Pons (tissue), 1 donor: Measurements from ENCODE around the gene NUDC.

Experiments
- DNase-seq: peaks from one replicate; pipeline ENCODE4 v3.0.0-alpha.2; 2016; ENCODE audit warnings: low spot score

NUDC gene

DNA sequence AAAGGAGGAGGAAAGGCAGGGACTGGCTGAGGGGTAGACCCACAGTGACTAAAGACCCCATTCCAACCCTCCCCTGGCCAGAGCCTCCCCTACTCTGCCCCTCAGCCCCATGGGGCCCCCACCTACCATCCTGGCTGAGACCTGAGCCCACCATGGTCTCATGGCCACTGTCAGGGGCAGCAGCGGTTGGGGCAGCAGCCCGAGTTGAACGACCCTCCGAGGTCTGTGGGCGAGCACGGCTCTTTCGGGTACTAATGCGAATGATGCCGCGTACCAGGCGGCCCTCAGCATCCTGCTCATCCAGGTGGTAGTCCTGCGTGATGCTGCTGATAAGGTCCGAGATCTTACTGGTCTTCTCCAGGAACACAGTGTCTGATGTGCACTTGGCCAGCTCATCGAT, 29.7 kb downstream of the NUDC start:
- DNase-seq: no peak

DNA sequence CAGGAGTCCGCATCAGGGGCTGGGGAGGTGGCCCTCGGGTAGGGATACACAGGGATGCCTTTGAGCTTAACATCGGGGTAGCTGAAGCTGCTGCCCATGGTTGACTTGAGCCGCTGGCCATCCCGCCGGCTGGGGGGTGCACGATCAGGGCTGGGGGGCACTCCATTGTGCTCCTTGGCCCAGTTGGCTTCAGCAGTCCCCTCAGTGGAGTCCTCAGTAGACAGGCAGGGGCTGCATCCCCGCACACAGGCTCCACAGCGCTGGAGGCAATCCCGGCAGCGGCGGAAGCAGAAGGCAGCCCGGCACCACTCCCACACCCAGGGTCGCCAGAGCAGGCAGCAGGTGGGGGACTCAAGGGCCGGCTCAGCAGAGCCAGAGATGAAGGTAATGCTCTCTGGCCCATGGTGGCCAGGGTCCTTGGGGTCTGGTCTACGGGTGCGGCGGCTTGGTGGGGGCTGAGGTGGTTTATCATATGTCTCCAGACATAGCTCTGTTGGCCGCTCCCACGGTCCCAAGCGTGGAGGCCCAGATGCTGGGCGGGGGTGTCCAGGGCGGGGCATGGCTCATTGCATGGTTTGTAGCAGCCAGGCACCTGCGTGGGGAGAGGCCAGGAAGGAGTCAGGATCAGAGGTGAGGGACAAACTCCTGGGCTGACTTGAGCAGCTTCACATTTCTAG, 30.4 kb downstream of the NUDC start:
- no peak for DNase-seq

DNA sequence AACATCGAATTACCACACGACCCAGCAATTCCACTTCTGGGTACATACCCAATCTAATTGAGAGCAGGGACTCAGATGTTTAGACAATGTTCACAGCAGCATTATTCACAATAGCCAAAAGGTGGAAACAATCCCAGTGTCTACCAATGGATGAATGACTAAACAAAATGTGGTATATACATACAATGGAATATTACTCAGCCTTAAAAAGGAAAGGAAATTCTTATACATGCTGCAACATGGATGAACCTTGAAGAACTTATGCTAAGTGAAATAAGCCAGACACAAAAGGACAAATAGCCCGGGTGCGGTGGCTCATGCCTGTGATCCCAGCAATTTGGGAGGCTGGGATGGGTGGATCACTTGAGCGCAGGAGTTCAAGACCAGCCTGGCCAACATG, 31.8 kb downstream of the NUDC start:
- no peak for DNase-seq

DNA sequence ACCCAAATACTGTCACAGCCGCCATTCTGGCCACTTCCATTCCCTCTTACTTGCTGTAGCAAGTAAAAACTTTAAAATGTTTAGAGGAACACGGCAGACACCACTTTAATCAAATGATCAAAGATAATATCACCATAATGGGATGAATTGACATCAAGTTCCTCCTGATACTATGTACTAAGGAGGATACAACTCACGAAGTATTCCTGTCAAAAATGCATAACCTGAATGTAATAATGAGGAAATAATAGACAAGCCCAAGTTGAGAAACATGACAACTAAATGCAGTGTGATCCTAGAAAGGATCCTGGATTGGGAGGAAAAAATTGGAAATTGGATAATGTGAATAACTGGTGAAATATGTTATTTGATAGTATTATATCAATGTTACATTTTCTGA, 34.8 kb downstream of the NUDC start:
- no peak for DNase-seq

DNA sequence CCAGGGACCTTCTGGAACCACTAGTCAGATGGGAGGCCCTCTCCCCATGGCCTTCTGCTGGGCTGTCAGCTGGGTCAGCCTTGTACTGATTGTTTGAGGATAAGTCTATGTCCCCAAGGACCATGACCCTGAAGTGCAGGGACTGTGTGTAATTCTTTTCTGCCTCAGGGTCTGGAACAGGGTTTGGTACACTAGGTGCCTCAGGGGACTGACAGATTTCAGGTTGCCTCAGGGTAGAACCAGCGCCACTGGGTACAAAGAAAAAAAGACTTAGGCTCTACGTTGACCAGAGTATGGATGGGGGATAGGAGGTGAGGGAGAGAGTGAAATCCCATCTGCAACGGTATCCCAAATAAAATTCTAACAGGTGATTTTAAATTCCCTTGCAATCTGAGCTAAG, 35.8 kb downstream of the NUDC start:
- DNase-seq: no peak

DNA sequence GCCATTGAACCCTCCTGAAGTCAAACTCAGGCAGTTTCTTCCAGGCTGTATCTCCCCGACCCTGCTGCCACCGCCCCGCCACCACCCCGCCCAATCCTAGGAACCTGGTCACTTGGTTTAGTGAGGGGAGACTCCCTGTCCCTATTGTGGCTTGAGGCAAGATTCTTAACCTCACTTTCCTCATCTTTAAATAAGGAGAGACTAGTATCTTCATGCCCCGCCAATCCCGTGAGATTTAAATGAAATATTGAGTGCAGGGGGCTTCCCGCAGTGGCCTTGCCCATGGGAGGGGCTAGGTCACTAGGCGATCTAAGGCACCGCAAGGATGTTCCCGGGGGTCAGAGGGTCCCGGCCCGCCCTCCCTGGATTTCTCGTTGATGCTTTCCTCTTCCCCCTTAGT, 37.7 kb downstream of the NUDC start:
- no peak for DNase-seq

DNA sequence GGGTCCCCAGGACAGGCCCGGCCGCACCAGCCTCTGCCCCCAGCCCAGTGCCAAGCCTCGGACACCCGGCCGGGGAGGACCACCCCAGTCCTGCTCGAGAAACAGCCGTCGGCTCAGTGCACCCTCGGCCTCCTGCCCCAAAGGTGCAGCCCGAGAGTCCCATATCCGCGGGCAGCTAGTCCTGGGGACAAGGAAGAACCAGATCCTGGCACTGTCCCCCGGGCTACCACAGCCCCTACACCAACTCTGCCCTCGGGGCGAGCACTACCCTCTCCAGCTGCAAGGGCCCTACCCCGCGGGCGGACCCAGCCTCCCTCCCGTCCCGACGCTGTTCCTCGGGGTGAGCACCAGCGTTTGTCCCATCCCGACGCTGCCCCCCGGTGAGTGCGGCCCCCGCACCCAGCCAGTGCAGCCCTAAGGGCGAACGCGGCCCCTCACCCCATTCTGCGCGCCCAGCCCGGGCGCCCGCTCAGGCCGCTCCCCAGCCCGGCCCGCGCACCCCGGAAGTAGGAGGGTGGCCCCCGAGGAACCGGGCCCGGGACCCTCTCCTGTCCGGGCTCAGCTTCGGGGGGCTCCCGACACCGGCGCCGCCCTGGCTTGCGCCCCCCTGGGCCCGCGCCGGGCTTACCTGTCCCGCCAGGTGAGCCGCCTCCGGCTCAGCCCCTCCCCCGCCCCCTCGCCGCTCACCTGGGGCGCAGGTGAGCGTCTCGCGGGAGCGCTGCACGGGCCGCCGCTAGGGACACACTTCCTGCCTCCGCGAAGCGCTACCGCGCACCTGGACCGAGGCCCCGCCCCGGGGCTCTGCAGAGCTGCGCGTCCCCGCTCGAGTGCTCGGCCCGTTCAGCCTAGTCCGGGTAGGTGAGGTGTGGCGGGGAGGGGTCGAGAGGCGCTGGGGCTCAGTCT, 38.4 kb downstream of the NUDC start, which contains the start of gene KDF1:
KDF1 (minus strand) TSS at position 747 of the 903 bp plus-strand sequence. CDS start 8,088 bp downstream, outside the sequence.
- DNase-seq: no peak

DNA sequence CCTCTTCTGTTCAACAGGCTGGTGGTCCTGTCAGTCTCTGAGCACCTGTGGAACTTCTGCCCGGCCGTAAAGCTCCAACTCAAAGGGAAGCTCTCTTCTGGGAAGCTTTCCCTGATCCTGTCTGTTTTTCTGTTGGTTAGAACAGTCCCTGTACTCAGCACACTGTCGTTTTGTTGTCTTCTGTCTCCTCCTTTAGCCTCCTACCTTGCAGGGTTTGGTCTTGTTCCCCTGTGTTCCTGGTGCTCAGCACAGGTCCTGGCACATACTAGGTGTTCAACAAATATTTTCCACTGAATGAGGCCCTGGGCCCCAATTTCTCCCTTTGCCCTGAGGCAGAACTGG, 39.1 kb downstream of the NUDC start:
- no peak for DNase-seq

DNA sequence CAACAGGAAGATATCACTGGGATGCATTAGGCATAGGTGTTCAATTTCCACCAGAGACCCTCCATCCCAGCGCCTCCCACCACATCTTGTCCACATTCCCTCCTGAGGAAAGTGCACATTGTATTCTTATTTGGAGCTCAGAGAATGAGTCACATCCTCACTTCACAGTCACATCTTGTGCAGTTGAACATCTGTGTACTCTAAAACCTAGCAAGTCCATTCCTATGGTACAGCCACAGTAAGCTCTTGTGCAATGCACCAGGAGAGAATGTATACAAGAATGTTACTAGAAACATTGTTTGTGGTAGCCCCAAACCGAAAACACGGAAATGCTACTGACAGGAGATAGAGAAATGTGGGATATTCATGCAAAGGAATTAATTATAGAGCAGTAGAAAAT, 40.3 kb downstream of the NUDC start:
- no peak for DNase-seq

DNA sequence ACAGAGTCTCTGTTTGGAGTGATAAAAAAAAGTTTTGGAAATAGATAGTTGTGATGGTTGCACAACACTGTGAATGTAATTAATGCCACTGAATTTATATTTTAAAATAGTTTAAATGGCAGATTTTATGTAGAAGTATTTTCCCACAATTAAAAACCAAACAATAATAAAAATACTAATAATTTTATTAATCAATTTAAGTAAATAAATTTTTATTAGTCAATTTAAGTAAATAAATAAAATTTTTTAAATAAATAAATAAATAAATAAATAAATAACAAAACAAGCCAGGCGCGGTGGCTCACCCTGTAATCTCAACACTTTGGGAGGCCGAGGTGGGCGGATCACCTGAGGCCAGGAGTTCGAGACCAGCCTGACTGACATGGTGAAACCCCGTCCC, 43.7 kb downstream of the NUDC start:
- no peak for DNase-seq

DNA sequence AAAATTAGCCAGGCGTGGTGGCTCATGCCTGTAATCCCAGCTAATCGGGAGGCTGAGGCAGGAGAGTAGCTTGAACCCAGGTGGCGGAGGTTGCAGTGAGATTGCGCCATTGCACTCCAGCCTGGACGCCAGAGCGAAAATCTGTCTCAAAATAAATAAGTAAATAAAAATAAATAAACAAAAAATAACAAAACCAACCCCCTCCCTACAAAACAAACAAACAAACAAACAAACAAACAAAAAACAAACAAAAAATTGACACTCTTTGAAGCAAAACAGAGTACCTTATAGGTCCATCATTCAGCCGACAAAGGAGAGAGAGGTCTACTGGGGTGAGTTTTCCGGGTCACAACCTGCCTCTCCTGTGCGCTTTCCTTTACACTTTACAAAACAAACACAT, 44.1 kb downstream of the NUDC start:
- DNase-seq: no peak

DNA sequence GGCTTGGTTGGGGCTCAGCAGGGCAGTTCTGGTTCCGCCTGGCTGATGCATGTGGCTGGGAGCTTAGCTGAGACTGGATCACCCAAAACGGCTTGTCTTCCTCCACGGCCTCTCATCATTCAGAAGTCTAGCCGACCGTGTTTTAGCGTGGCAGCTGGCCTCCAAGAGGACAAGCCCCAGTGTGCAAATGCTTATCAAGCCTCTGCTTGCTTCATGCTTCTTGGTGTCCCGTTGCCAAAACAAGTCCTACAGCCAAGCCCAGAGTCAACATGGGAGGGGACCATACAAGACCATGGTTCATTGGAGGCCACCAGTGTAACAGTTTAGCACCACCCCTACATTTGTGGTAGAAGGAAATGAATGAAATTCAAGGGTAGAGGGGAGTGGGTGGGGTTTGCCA, 49.3 kb downstream of the NUDC start:
- DNase-seq: no peak

DNA sequence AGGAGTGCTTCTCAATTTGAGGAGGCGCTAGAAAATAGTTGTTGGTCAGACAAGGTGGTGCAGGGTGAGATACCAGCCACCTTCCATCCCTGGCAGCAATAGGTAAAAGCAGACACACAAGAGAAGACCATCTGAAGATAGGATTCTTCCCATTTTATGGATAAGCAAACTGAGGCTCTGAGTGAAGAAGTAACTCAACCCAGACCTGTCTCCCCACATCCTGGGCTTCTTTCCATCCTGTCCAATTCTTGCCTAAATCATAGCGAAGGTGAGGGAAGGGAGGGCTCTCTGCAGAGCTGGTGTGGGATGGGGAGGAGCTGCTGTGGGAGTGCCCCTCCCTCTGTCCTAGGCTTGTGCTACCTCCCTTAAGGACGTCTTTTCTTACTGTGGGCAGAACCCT, 50.0 kb downstream of the NUDC start:
- no peak for DNase-seq

DNA sequence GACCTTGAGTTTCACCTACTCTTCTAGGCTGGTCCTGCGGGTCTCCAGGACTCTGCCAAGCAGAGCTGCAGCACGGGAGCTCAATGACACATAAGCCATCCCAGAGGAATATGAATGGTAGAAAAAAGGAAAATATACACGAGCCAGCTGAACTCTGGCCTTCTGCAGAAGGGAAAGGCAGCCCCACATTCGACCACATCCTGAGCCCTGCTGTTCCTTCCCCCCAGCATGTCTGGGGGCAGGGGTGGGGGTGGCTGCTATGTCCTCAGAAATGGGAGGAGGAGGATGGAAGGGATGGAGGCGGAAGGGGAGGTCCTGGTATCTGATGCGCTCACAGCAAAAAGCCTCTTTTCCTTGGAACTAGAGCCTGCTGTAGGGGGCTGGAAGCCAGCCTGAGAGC, 50.8 kb downstream of the NUDC start:
- DNase-seq: no peak

DNA sequence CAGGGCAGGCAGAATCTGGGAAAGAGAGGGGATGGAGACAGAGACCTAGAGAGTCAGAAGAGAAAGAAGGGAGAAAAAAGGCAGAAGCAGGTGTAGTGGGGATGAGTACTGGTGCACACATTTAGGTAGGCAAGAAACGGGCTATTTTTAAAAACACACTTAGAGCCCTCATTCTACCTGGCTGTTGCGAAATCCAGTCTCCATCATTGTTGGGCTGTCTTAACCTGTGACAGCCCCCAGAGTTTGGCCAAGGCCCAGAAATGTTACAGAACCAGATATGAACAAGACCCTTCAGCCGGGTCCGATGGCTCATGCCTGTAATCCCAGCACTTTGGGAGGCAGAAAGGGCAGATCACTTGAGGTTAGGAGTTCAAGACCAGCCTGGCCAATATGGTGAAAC, 51.3 kb downstream of the NUDC start:
- DNase-seq: no peak

DNA sequence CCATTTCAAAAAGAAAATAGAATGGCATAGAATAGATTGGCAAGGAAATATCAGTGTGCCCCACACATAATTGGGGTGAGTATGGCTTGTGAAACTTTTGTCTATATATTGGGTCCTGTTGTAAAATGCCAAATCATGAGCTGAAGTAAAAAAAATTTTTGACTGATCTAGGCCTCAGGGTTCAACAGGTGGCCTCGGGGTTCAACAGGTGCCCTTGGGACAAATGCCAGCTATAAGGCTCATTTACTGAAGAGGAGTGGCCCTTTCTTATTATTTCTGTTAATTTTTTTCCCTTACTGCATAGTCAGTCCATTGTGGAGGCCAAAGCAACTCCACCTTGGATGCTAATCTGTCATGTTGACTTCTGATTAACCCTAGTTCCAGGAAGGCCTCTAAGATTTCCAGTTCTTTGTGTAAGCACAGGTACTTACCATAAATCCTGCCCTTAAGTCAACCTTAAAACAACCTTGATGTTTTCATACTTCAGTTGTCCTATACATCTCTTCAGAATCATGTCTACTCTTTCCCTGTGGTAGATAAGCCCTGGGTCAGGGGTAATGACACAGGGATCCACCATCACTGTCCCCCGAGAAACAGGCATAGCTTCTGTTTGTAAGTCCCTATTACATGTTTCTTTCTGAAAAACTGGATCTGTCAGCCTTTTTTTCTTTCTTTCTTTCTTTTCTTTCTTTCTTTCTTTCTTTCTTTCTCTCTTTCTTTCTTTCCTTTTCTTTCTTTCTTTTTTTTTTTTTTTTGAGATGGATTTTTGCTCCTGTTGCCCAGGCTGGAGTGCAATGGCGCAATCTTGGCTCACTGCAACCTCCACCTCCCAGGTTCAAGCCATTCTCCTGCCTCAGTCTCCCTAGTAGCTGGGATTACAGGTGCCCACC, 55.3 kb downstream of the NUDC start:
- no peak for DNase-seq

DNA sequence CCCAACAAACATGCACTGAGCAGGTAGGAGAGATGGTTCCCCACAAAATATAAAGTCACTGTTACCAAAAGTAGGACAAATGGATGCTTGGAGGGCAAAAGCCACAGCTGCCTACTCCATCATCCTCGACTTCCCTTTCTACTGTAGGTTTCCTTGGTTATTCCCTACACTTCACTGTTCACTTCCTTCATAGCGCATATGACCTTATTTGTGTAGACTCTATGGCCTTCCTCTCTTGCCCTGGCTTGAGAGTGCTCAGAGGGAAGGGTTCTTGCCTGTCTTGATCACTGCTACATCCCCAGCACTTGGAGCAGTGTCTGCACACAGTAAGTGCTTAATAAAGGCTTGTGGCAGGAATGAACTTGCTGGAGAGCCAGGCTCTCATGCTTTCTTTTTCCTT, 57.4 kb downstream of the NUDC start:
- no peak for DNase-seq

DNA sequence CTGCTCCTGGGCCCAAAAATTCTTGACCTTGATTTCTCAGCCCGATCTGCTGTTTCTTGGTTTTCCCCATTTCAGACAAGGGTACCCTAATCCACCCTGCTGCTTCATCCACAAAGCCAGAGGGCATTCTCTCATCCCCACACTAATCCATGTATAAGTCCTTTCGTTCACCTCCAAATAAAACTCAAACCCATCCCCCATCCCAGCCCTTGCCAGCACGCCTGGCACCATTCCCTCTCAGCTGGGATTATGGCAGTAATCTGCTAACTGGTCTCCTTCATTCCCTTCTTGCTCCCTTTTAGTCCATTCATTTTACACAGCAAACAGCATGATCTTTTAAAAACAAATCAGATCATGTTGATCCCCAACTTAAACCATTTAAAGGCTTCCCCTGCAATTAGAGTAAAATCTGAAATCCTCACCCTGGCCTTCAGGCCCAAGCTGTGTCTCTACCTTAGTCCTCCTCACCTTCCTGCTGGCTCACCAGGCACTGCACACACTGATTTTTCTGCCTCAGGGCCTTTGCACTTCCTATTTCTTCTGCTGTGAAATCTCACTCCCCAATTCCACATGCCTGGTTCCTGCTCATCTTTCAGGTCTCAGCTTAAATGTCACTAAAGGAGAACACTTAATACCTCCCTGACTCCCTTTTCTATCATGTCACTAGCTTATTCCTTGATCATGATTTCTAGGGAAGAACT, 59.8 kb downstream of the NUDC start:
- DNase-seq: no peak

DNA sequence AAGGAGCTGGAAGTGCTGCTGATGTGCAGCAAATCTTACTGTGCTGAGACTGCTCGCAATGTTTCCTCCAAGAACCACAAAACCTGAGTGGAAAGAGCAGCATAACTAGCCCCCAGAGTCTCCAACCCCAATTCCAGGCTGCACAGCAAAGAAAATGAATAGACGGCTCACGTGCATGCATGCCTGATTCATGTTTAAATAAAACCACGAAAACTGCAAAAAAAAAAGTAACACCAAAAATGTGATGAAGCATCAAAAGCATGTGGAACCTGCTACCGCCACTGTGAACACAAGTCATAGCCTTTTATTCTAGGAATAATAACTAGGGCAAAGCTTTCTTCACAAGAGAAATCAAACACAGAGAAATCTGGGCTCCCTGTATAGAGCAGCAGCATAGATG, 62.3 kb downstream of the NUDC start:
- no peak for DNase-seq

DNA sequence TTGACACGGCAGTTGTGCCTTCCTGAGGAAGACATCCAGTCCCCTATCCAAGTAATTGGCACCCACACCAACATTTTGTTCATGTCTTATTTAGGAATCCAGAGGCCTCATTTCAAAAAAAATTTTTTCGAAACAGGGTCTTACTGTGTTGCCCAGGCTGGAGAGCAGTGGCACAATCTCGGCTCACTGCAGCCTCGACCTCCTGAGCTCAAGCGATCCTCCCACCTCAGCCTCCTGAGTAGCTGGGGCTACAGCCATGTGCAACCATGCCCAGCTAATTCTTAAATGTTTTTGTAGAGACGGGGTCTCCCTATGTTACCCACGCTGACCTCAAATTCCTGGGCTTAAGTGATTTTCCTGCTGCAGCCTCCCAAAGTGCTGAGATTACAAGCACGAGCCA, 62.7 kb downstream of the NUDC start:
- no peak for DNase-seq

DNA sequence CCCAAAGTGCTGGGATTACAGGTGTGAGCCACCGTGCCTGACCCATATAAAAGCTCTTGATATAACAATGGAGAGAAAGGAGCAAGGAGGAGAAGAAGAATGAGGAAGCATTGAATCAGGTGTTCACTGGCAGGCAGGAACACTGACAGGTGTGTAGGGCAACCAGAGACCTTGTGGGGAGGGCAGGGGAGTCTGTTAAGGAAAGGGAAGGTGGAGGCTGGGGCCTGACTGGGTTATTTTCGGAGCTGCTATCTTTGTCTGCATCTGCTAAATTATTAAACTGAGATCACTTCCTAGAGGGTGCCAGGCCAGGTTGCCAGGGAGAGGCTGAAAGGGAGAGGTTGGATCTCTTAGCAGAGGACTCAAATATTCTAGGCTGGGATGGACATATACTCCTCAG, 65.1 kb downstream of the NUDC start:
- no peak for DNase-seq
